ENCODE measurements around the gene CGREF1.

Gene CGREF1

GRCh38 chr2:27092696-27093429 is 26.1 kb downstream of the CGREF1 start:
- no peak overlapping the region; the same call in 1 of the 2 replicates for H3K9ac ChIP-seq (ENCODE audit: low read depth, low read length)
- H3K4me1 ChIP-seq (ENCODE audit: insufficient read depth, low read length): peaks cover 4% of the 10 kb centered on the region; the same call in 1 of the 2 replicates
- H3K36me3 ChIP-seq (ENCODE audit: insufficient read depth, low read length): no peaks in the 10 kb centered on the region
- no peak overlapping the region for H3K4me3 ChIP-seq (ENCODE audit: low read length)
- no peaks in the 10 kb centered on the region for H3K9me3 ChIP-seq (ENCODE audit: insufficient read depth, low read depth, low read length)
- 82% methylated on average over 10 of the region's 10 CpGs for WGBS
- peaks cover under 1% of the 10 kb centered on the region; the same call in 1 of the 2 replicates for H3K27me3 ChIP-seq (ENCODE audit: insufficient read depth, low read length)
- H3K27ac ChIP-seq (ENCODE audit: low read depth, low read length): no peak overlapping the region

- Histone ChIP-seq H3K4me3 (ENCODE audit: low read length) (no peak overlapping the region), H3K9me3 (ENCODE audit: insufficient read depth, low read depth, low read length) (no peaks in the 10 kb centered on the region), H3K9ac (ENCODE audit: low read depth, low read length) (no peak overlapping the region), H3K36me3 (ENCODE audit: insufficient read depth, low read length) (no peaks in the 10 kb centered on the region), H3K27ac (ENCODE audit: low read depth, low read length) (no peak overlapping the region), H3K27me3 (ENCODE audit: insufficient read depth, low read length) (peaks cover 8% of the 10 kb centered on the region), H3K4me1 (ENCODE audit: insufficient read depth, low read length) (peaks cover 8% of the 10 kb centered on the region; the same call in 1 of the 2 replicates)
- WGBS: 84% methylated on average over 25 of the region's 25 CpGs
These were observed 26.9 kb downstream of the CGREF1 start for GRCh38 chr2:27091746-27092695.

DNA sequence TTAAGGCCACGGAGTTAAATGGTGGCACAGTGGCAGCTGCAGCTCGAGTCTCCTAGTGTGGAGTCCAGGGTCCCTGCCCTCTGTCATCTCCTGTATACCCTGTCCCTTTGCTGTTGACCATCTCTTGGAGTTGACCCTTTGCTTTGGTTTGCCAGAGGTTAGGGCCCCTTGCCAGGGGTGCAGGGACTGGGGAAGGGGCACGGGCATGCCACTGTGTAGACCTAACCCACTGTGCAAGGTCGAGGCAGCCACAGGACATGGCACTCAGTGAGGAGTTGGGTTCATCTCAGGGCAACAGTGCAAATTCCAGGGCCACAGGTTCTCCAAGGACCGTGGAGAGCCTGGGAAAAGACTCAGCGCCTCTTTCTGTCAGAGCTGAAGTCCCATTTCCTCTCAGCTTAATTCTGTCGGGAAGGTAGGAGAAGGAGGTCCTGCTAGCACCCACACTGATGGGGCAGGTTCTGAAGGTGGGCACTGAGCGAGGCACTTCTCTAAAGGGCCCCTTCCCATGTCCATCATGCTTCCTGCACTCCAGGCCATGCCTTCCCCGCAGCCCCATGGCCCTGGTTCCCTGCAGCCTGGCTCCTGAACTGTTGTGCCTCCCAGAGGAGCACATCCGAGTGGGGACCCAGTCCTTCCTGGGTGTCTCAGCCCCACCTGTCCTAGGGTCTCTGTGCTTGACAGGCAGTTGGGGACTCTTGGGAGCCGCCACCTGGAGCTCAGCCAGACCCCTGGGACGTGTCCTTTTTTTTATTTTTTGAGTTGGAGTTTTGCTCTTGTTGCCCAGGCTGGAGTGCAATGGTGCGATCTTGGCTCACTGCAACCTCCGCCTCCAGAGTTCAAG is 29.6 kb downstream of the CGREF1 start:
- no peaks in the 10 kb centered on the region for H3K36me3 ChIP-seq (ENCODE audit: insufficient read depth, low read length)
- WGBS: 92% methylated on average over 14 of the region's 14 CpGs
- H3K9ac ChIP-seq (ENCODE audit: low read depth, low read length): no peak overlapping the region
- no peaks in the 10 kb centered on the region for H3K9me3 ChIP-seq (ENCODE audit: insufficient read depth, low read depth, low read length)
- no peak overlapping the region for H3K4me3 ChIP-seq (ENCODE audit: low read length)
- H3K27me3 ChIP-seq (ENCODE audit: insufficient read depth, low read length): peaks cover 24% of the 10 kb centered on the region
- no peak overlapping the region for H3K27ac ChIP-seq (ENCODE audit: low read depth, low read length)
- 0 out of 2 replicates have a peak, but pooled peaks cover 5% of the 10 kb centered on the region for H3K4me1 ChIP-seq (ENCODE audit: insufficient read depth, low read length)

DNA sequence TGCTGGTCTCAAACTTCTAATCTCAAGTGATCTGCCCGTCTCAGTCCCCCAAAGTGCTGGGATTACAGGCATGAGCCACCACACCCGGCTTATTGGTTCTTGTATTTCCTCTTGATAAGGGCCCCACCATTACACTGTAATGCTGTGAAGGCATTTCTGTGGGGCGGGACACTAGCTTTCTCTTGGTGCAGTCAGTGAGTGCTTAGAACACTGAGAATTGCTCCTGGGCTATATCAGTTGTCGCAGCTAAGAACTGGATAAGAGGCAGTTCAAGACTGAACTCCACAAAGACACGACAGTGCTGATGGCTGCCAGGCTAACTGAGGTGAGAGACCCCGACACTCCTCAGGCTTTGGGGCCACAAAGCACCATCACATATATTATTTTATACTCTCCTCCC is 30.3 kb downstream of the CGREF1 start:
- no peaks in the 10 kb centered on the region for H3K36me3 ChIP-seq (ENCODE audit: insufficient read depth, low read length)
- 0 out of 2 replicates have a peak, but pooled peaks cover 5% of the 10 kb centered on the region for H3K4me1 ChIP-seq (ENCODE audit: insufficient read depth, low read length)
- no peak overlapping the region for H3K9ac ChIP-seq (ENCODE audit: low read depth, low read length)
- peaks cover 24% of the 10 kb centered on the region for H3K27me3 ChIP-seq (ENCODE audit: insufficient read depth, low read length)
- no peak overlapping the region for H3K27ac ChIP-seq (ENCODE audit: low read depth, low read length)
- no peaks in the 10 kb centered on the region for H3K9me3 ChIP-seq (ENCODE audit: insufficient read depth, low read depth, low read length)
- H3K4me3 ChIP-seq (ENCODE audit: low read length): no peak overlapping the region
- 90% methylated on average over 6 of the region's 6 CpGs for WGBS

DNA sequence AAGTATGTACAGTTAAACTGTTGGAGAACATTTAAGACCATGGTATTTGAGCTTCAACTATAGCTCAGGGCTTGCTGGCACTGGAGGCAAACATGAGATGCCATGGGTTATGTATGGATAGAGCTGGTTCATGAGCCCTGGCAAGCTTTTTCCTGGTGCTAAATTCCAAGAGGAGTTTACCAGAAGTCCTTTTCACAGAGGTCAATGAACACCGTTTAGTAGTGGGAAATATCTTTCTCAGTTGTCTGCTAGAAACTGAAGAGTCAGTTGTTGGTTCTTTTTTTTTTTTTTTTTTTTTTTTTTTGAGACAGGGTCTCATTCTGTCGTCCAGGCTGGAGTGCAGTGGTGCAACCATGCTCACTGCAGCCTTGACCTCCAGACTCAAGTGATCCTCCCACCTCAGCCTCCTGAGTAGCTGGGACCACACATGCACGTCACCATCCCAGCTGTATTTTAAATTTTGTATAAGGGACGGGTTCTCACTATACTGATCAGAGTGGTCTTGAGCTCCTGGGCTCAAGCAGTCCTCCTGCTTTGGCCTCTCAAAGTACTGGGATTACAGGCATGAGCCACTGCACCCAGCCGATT is 31.0 kb downstream of the CGREF1 start:
- Histone ChIP-seq H3K4me1 (ENCODE audit: insufficient read depth, low read length) (0 out of 2 replicates have a peak, but pooled peaks cover 5% of the 10 kb centered on the region), H3K27ac (ENCODE audit: low read depth, low read length) (no peak overlapping the region), H3K4me3 (ENCODE audit: low read length) (no peak overlapping the region), H3K36me3 (ENCODE audit: insufficient read depth, low read length) (no peaks in the 10 kb centered on the region), H3K9me3 (ENCODE audit: insufficient read depth, low read depth, low read length) (no peaks in the 10 kb centered on the region), H3K9ac (ENCODE audit: low read depth, low read length) (no peak overlapping the region), H3K27me3 (ENCODE audit: insufficient read depth, low read length) (peaks cover 24% of the 10 kb centered on the region)
- 92% methylated on average over 5 of the region's 5 CpGs for WGBS

GRCh38 chr2:27086724-27087593 is 32.0 kb downstream of the CGREF1 start, which contains the start of gene KHK:
KHK (plus strand) TSS chr2:27086772; CDS start chr2:27087260, 488 bp downstream.
- peak within 1 kb of the TSS; percentile 82 for H3K9ac ChIP-seq (ENCODE audit: low read depth, low read length)
- peaks cover 24% of the 10 kb centered on the region for H3K27me3 ChIP-seq (ENCODE audit: insufficient read depth, low read length)
- H3K4me1 ChIP-seq (ENCODE audit: insufficient read depth, low read length): 0 out of 2 replicates have a peak, but pooled peaks cover 5% of the 10 kb centered on the region
- H3K27ac ChIP-seq (ENCODE audit: low read depth, low read length): peak within 1 kb of the TSS; percentile 52
- WGBS: 10% methylated on average over 54 of the region's 54 CpGs
- no peaks in the 10 kb centered on the region for H3K36me3 ChIP-seq (ENCODE audit: insufficient read depth, low read length)
- no peaks in the 10 kb centered on the region for H3K9me3 ChIP-seq (ENCODE audit: insufficient read depth, low read depth, low read length)
- H3K4me3 ChIP-seq (ENCODE audit: low read length): peak within 1 kb of the TSS; percentile 80

- H3K4me1 ChIP-seq (ENCODE audit: insufficient read depth, low read length): 0 out of 2 replicates have a peak, but pooled peaks cover 5% of the 10 kb centered on the region
These were observed 32.7 kb downstream of the CGREF1 start for GRCh38 chr2:27086090-27086723.

DNA sequence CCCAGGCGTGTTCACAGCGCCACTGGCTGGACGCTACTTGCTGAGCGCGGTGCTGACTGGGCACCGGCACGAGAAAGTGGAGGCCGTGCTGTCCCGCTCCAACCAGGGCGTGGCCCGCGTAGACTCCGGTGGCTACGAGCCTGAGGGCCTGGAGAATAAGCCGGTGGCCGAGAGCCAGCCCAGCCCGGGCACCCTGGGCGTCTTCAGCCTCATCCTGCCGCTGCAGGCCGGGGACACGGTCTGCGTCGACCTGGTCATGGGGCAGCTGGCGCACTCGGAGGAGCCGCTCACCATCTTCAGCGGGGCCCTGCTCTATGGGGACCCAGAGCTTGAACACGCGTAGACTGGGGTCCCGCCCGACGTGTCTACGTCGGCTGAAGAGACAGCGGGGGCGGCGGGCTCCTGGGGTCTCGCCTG is 33.2 kb downstream of the CGREF1 start:
- no peaks in the 10 kb centered on the region for H3K9me3 ChIP-seq (ENCODE audit: insufficient read depth, low read depth, low read length)
- 0 out of 2 replicates have a peak, but pooled peaks cover 5% of the 10 kb centered on the region for H3K4me1 ChIP-seq (ENCODE audit: insufficient read depth, low read length)
- H3K27me3 ChIP-seq (ENCODE audit: insufficient read depth, low read length): peaks cover 24% of the 10 kb centered on the region
- peak overlapping the region; percentile 82 for H3K9ac ChIP-seq (ENCODE audit: low read depth, low read length)
- H3K27ac ChIP-seq (ENCODE audit: low read depth, low read length): peak overlapping the region; percentile 52; the same call in 1 of the 2 replicates
- WGBS: 1% methylated on average over 38 of the region's 38 CpGs
- H3K4me3 ChIP-seq (ENCODE audit: low read length): peak overlapping the region; percentile 73
- no peaks in the 10 kb centered on the region for H3K36me3 ChIP-seq (ENCODE audit: insufficient read depth, low read length)

More at GRCh38 chr2:27086090-27086723, 32.7 kb downstream of the CGREF1 start:
- Histone ChIP-seq H3K27me3 (ENCODE audit: insufficient read depth, low read length) (peaks cover 24% of the 10 kb centered on the region), H3K27ac (ENCODE audit: low read depth, low read length) (peak overlapping the region; percentile 52), H3K36me3 (ENCODE audit: insufficient read depth, low read length) (no peaks in the 10 kb centered on the region), H3K9me3 (ENCODE audit: insufficient read depth, low read depth, low read length) (no peaks in the 10 kb centered on the region), H3K4me3 (ENCODE audit: low read length) (peak overlapping the region; percentile 80), H3K9ac (ENCODE audit: low read depth, low read length) (peak overlapping the region; percentile 82)
- WGBS: under 1% methylated on average over 81 of the region's 81 CpGs

GRCh38 chr2:27085062-27085672 is 33.8 kb downstream of the CGREF1 start:
- Histone ChIP-seq H3K4me1 (ENCODE audit: insufficient read depth, low read length) (0 out of 2 replicates have a peak, but pooled peaks cover 5% of the 10 kb centered on the region), H3K9me3 (ENCODE audit: insufficient read depth, low read depth, low read length) (no peaks in the 10 kb centered on the region), H3K9ac (ENCODE audit: low read depth, low read length) (peak overlapping the region; percentile 82), H3K27me3 (ENCODE audit: insufficient read depth, low read length) (peaks cover 24% of the 10 kb centered on the region), H3K27ac (ENCODE audit: low read depth, low read length) (no peak overlapping the region), H3K36me3 (ENCODE audit: insufficient read depth, low read length) (no peaks in the 10 kb centered on the region), H3K4me3 (ENCODE audit: low read length) (peak overlapping the region; percentile 73)
- whole genome bisulfite sequencing: 61% methylated on average over 10 of the region's 10 CpGs

Data from HUES64 (cell line).